ENCODE measurements around the gene SPTAN1.

DNA sequence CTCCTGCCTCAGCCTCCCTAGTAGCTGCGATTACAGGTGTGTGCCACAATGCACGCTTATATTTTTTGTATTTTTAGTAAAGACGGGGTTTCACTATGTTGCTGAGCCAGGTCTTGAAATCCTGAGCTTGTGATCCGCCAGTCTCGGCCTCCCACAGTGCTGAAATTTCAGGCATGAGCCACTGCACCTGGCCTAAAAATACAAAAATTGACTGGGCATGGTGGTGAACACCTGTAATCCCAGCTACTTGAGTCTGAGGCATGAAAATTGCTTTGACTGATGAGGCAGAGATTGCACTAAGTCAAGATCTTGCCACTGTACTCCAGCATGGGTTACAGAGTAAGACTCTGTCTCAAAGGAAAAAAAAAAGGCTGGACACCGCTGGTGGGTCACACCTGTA, 117.4 kb downstream of the SPTAN1 start:
- TF ChIP-seq, protein P1, sequence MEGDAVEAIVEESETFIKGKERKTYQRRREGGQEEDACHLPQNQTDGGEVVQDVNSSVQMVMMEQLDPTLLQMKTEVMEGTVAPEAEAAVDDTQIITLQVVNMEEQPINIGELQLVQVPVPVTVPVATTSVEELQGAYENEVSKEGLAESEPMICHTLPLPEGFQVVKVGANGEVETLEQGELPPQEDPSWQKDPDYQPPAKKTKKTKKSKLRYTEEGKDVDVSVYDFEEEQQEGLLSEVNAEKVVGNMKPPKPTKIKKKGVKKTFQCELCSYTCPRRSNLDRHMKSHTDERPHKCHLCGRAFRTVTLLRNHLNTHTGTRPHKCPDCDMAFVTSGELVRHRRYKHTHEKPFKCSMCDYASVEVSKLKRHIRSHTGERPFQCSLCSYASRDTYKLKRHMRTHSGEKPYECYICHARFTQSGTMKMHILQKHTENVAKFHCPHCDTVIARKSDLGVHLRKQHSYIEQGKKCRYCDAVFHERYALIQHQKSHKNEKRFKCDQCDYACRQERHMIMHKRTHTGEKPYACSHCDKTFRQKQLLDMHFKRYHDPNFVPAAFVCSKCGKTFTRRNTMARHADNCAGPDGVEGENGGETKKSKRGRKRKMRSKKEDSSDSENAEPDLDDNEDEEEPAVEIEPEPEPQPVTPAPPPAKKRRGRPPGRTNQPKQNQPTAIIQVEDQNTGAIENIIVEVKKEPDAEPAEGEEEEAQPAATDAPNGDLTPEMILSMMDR (IDR thresholded peaks at IDR 0.05): no peak
- TF ChIP-seq POLR2A (IDR thresholded peaks at IDR 0.05) (no peak), EP300 (IDR thresholded peaks at IDR 0.05) (no peak)
